Neuronal stem cell (in vitro differentiated cells): Measurements from ENCODE around the gene OSBPL6.

ENCODE experiments used
- DNase-seq: peaks from one replicate; pipeline ENCODE4 v3.0.0-alpha.2; 2013; ENCODE audit warnings: low spot score
- H2AFZ ChIP-seq: one replicate; pipeline ENCODE4 v1.6.1; 2013; ENCODE audit warnings: mild to moderate bottlenecking, low read length, inconsistent platforms
- H2AK5ac ChIP-seq: 2 replicates; pipeline ENCODE4 v1.6.1; 2013; ENCODE audit warnings: low read depth, mild to moderate bottlenecking, inconsistent platforms, low read length, moderate library complexity, mixed read lengths
- H2BK120ac ChIP-seq: 2 replicates; pipeline ENCODE4 v1.6.1; 2013; ENCODE audit warnings: low read depth, mild to moderate bottlenecking, inconsistent platforms, low read length, moderate library complexity, mixed read lengths
- H2BK12ac ChIP-seq: one replicate; pipeline ENCODE4 v1.6.1; 2013; ENCODE audit warnings: low read length, inconsistent platforms
- H2BK15ac ChIP-seq: 2 replicates; pipeline ENCODE4 v1.6.1; 2013; ENCODE audit warnings: mild to moderate bottlenecking, low read length, inconsistent platforms, mixed read lengths
- H2BK5ac ChIP-seq: one replicate; pipeline ENCODE4 v1.6.1; 2013; ENCODE audit warnings: inconsistent platforms, mild to moderate bottlenecking, low read length, moderate library complexity
- H3K14ac ChIP-seq: one replicate; pipeline ENCODE4 v1.6.1; 2013; ENCODE audit warnings: low read length, inconsistent platforms
- H3K18ac ChIP-seq: 2 replicates; pipeline ENCODE4 v1.6.1; 2013; ENCODE audit warnings: low read length, inconsistent platforms
- H3K23ac ChIP-seq: 2 replicates; pipeline ENCODE4 v1.6.1; 2013; ENCODE audit warnings: low read depth, mild to moderate bottlenecking, mixed read lengths, low read length, inconsistent platforms; ENCODE audit not compliant: poor library complexity
- H3K27ac ChIP-seq: replicated peaks from 3 replicates; pipeline ENCODE4 v1.5.1; 2013; ENCODE audit warnings: low read length, inconsistent platforms
- H3K27me3 ChIP-seq, 3 experiments: 2 replicates each; pipeline ENCODE4 v1.6.1; 2013; ENCODE audit warnings: low read length in 3 of 3, mild to moderate bottlenecking in 2 of 3, inconsistent platforms in 1 of 3, low read depth in 1 of 3, mixed read lengths in 1 of 3, moderate library complexity in 1 of 3; ENCODE audit not compliant: control insufficient read depth in 3 of 3, insufficient read depth in 3 of 3
- H3K36me3 ChIP-seq, 2 donors: replicated peaks in 1 of 2; 2 replicates each; pipeline ENCODE4 v1.6.1; 2013; ENCODE audit warnings: low read length in 2 of 2; ENCODE audit not compliant: control insufficient read depth in 2 of 2, insufficient read depth in 2 of 2
- H3K4ac ChIP-seq: 2 replicates; pipeline ENCODE4 v1.6.1; 2013; ENCODE audit warnings: inconsistent platforms, mild to moderate bottlenecking, low read length, moderate library complexity
- H3K4me1 ChIP-seq, 2 donors: 1 replicate in 1 of 2; 2 replicates in 1 of 2; pipeline ENCODE4 v1.6.1; 2013; ENCODE audit warnings: low read length in 2 of 2, low read depth in 1 of 2; ENCODE audit not compliant: control insufficient read depth in 2 of 2, insufficient read depth in 1 of 2
- H3K4me2 ChIP-seq: one replicate; pipeline ENCODE4 v1.6.1; 2013; ENCODE audit warnings: mild to moderate bottlenecking, low read length, inconsistent platforms; ENCODE audit not compliant: insufficient read depth, poor library complexity, severe bottlenecking
- H3K4me3 ChIP-seq, 2 donors: 2 replicates each; pipeline ENCODE4 v1.5.1; 2013; ENCODE audit warnings: low read length in 2 of 2, mild to moderate bottlenecking in 2 of 2, inconsistent platforms in 1 of 2, moderate library complexity in 1 of 2
- H3K79me1 ChIP-seq: one replicate; pipeline ENCODE4 v1.6.1; 2013; ENCODE audit warnings: low read depth, mild to moderate bottlenecking, inconsistent platforms, low read length, moderate library complexity
- H3K9ac ChIP-seq: one replicate; pipeline ENCODE4 v1.6.1; 2013; ENCODE audit warnings: mild to moderate bottlenecking, low read depth, low read length, inconsistent platforms; ENCODE audit not compliant: poor library complexity
- H3K9me3 ChIP-seq, 2 donors: replicated peaks in 1 of 2; 2 replicates each; pipeline versions ENCODE3 to v1.6.1; 2013; ENCODE audit warnings: low read length in 2 of 2, mild to moderate bottlenecking in 2 of 2, inconsistent platforms in 1 of 2, low read depth in 1 of 2, mixed read lengths in 1 of 2, moderate library complexity in 1 of 2; ENCODE audit not compliant: control insufficient read depth in 2 of 2, insufficient read depth in 1 of 2
- H4K8ac ChIP-seq: one replicate; pipeline ENCODE4 v1.6.1; 2013; ENCODE audit warnings: low read depth, mild to moderate bottlenecking, inconsistent platforms, low read length, moderate library complexity
- H4K91ac ChIP-seq: one replicate; pipeline ENCODE4 v1.6.1; 2013; ENCODE audit warnings: low read length, low read depth, mild to moderate bottlenecking, inconsistent platforms; ENCODE audit not compliant: poor library complexity
- WGBS, 2 donors: extraction: QIAGEN DNeasy Blood & Tissue Kit; methylation state at CpG; one replicate each; pipeline ENCODE4 v1.1.7; 2013; ENCODE audit warnings: missing lambda C conversion rate in 2 of 2, mixed read lengths in 1 of 2; ENCODE audit not compliant: insufficient read length in 2 of 2, insufficient replicate concordance in 1 of 2; ENCODE audit errors: extremely low coverage in 2 of 2; 5-methylcytosine and 5-hydroxymethylcytosine counted together

Gene OSBPL6

DNA sequence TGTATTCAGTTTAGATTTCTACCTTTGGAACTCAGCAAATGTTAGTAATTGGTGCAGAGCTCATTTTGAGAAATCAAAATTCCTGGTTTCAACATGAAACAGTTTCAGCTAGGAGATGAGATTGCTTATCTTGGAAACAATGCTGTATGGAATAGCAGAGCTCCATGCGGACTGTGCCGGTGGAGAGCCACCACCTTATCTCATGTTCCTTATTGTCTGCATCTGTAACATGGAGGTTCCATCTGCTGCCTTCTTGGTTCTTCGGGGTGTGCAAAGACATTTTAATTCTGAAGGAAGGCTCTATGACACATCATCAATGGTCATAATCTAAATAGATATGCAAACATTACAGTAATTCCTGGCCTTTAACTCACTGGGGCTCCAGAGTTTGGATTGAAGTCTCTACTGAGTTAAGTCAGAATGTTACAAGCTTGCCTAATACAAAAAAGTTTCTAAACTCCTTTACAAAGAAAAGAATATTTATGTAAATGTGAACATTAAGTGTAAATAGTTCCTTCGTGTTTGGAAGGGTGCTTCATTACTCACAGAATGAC lies 191.4 kb downstream of the OSBPL6 start:
- no peak overlapping the region for H3K9ac ChIP-seq
- H3K23ac ChIP-seq = no peak overlapping the region
- no peaks in the 10 kb centered on the region for H3K4me1 ChIP-seq
- H3K27me3 ChIP-seq = no peaks in the 10 kb centered on the region
- no peak overlapping the region for H2BK15ac ChIP-seq
- no peak overlapping the region for H3K18ac ChIP-seq
- H2BK120ac ChIP-seq = no peak overlapping the region
- no peak overlapping the region for H2BK12ac ChIP-seq
- H3K4ac ChIP-seq = no peak overlapping the region
- H3K36me3 ChIP-seq = peaks cover 6% of the 10 kb centered on the region in 2 donors
- H4K91ac ChIP-seq = no peak overlapping the region
- WGBS, 2 donors = no CpG with 5 or more reads among the region's 4 CpGs
- no peak overlapping the region for H3K27ac ChIP-seq
- H3K9me3 ChIP-seq = no peaks in the 10 kb centered on the region
- H2AFZ ChIP-seq = no peak overlapping the region
- H3K14ac ChIP-seq = no peak overlapping the region
- H3K4me2 ChIP-seq = no peak overlapping the region
- H2BK5ac ChIP-seq = no peak overlapping the region
- H3K79me1 ChIP-seq = no peaks in the 10 kb centered on the region
- H3K4me3 ChIP-seq = no peak overlapping the region
- no peak overlapping the region for H2AK5ac ChIP-seq
- DNase-seq = no peak
- no peak overlapping the region for H4K8ac ChIP-seq

DNA sequence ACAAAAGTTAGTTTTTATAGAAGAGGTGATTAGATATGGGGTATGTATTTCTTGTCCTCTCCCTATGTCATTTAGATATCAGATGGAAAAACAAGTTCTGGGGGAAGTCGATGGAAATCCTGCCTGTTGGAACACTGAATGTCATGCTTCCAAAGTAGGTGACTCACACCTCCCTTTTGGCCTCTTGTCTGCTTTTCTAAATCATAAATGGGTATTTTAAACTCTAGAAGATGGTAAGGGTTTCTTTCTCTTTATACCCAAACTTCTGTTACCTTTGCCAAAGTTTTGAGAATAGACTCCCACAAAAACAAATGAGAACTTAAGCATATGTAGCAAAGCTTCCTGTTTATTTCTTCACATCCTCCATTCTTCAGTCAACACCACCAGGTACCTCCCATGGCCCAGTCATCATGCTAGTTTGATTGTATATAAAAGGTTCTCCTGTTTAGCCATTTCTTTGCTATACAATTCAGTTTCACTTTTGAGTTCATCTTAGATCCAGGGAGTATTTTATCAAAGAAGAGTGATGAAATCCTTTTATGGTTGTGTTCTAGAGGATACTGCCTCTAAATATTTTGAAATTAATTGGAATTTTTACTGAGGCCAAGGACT lies 192.8 kb downstream of the OSBPL6 start:
- Histone ChIP-seq H3K9ac (no peak overlapping the region), H3K4me2 (no peak overlapping the region), H4K91ac (no peak overlapping the region), H2AK5ac (no peak overlapping the region), H3K14ac (no peak overlapping the region), H3K4ac (no peak overlapping the region), H3K27ac (no peak overlapping the region), H3K4me3 (no peak overlapping the region), H3K23ac (no peak overlapping the region), H3K36me3 (peaks cover 6 to 8% of the 10 kb centered on the region in 2 donors), H3K27me3 (no peaks in the 10 kb centered on the region), H2BK12ac (no peak overlapping the region), H3K9me3 (no peaks in the 10 kb centered on the region), H2BK5ac (no peak overlapping the region), H3K4me1 (no peaks in the 10 kb centered on the region), H4K8ac (no peak overlapping the region), H2AFZ (no peak overlapping the region), H2BK15ac (no peak overlapping the region), H3K18ac (no peak overlapping the region), H3K79me1 (no peaks in the 10 kb centered on the region), H2BK120ac (no peak overlapping the region)
- DNase-seq = no peak
- WGBS, 2 donors = no CpG with 5 or more reads among the region's 1 CpG

DNA sequence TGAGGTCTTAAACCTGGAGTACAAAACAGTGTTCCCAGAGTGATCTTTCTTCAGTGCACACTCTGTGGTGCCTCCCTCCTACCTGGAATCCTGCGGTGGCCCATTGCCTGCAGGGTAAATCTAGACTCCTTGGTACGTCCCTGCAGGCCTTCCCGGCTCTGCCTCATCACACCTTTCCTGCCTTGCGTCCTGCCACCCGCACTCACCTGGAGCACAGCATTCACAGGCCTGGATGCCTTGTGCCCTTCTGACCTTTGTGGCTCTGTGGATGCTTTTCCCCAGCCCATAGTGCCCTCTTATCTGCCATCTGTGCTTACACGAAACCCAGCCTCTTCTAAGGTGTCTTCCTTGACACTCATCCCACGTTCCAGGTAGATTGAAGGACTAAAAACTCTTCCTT lies 194.0 kb downstream of the OSBPL6 start:
- Histone ChIP-seq H3K4me1 (no peaks in the 10 kb centered on the region), H3K9me3 (no peaks in the 10 kb centered on the region), H4K91ac (no peak overlapping the region), H3K4me2 (no peak overlapping the region), H2AFZ (no peak overlapping the region), H3K14ac (peak overlapping the region; percentile 94), H2BK12ac (no peak overlapping the region), H3K23ac (no peak overlapping the region), H3K9ac (no peak overlapping the region), H2BK120ac (no peak overlapping the region), H3K79me1 (no peaks in the 10 kb centered on the region), H3K18ac (peak overlapping the region; percentile 59), H2BK5ac (no peak overlapping the region), H3K4me3 (no peak overlapping the region), H3K27me3 (no peaks in the 10 kb centered on the region), H2BK15ac (no peak overlapping the region), H2AK5ac (no peak overlapping the region), H3K27ac (no peak overlapping the region), H3K36me3 (peaks cover under 1 to 6% of the 10 kb centered on the region in 2 donors), H3K4ac (peak overlapping the region; percentile 78), H4K8ac (no peak overlapping the region)
- no peak for DNase-seq
- no CpG with 5 or more reads among the region's 7 CpGs for WGBS, 2 donors

DNA sequence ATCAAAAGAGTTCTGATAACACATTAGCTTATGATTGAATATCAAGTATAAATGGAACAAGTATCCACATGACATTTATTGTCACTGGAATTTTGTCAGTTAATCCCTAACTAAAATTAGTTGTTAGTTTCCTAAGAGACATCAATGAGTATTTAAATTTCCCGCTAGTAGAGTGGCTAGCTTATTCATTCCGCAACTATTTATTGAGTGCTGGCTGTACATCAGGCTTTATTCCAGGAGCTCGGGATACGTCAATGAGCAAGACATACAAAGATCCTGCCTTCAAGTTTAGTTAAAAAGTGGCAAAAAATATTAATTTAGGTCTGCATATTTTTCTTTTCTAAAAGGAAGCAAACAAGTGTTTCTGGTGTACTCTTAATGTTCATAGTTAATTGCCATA lies 197.4 kb downstream of the OSBPL6 start:
- Histone ChIP-seq H2AFZ (no peak overlapping the region), H3K4me1 (no peaks in the 10 kb centered on the region), H3K4me3 (no peak overlapping the region), H3K23ac (no peak overlapping the region), H3K9ac (no peak overlapping the region), H3K36me3 (peaks cover 0 to 8% of the 10 kb centered on the region in 2 donors), H3K4me2 (no peak overlapping the region), H4K91ac (no peak overlapping the region), H4K8ac (no peak overlapping the region), H3K79me1 (no peaks in the 10 kb centered on the region), H3K18ac (no peak overlapping the region), H2BK120ac (no peak overlapping the region), H3K4ac (no peak overlapping the region), H2BK5ac (no peak overlapping the region), H3K27me3 (no peaks in the 10 kb centered on the region), H3K9me3 (no peaks in the 10 kb centered on the region), H3K14ac (no peak overlapping the region), H2BK15ac (no peak overlapping the region), H3K27ac (no peak overlapping the region), H2BK12ac (no peak overlapping the region), H2AK5ac (no peak overlapping the region)
- DNase-seq = no peak
- WGBS, 2 donors = no CpG with 5 or more reads among the region's 4 CpGs
